HCT116 (cell line): ENCODE data around the gene PRICKLE3. TPM values are rescaled to one million over a fixed set of nuclear protein-coding genes. Genes with fewer than 3 reads are reported as not detected.

Source experiments
- ATAC-seq: fragments of 200-7000 bp; cut with Tn5 transposase; 2 replicates; pipeline ENCODE4 v1.9.1; 2020; ENCODE audit warnings: mild to moderate bottlenecking, moderate library complexity
- BruUV-seq: library from RNA; stranded (reverse); fragments of 400-500 nt; replicated peaks from 2 replicates; lab custom pipeline; 2021; lab: Mats Ljungman, UMichigan
- CTCF ChIA-PET: fragments of 300-600 bp; sonication (Branson Sonifier 250); formaldehyde crosslinking; loops from one replicate; lab custom pipeline; 2021; ENCODE audit warnings: antibody characterized with exemption; lab: Charles Lee
- POLR2A ChIA-PET: fragments of 300-600, 350-600 bp; sonication (Branson Sonifier 250); formaldehyde crosslinking; loops from one replicate; lab custom pipeline; 2021; ENCODE audit warnings: antibody characterized with exemption; lab: Charles Lee
- RAD21 ChIA-PET, 2 experiments: fragments of 300-600 bp; sonication (Branson Sonifier 250); formaldehyde crosslinking; loops; one replicate each; lab custom pipeline; 2023; ENCODE audit warnings: low total read pairs in 2 of 2; ENCODE audit not compliant: uncharacterized antibody in 2 of 2, unreplicated experiment in 2 of 2, low non-redundant PET in 1 of 2; lab: Charles Lee
- DNase-seq: peaks from one replicate; pipeline ENCODE4 v3.0.0-alpha.2; 2010; ENCODE audit warnings: low read depth, low spot score
- H2AFZ ChIP-seq: fragments of 200-600 bp; shearing (Covaris generic), sonication (generic); 2 replicates; pipeline ENCODE4 v1.6.1; 2017; ENCODE audit warnings: low read depth, mixed run types, mixed read lengths, antibody characterized with exemption, low read length; ENCODE audit not compliant: poor library complexity, severe bottlenecking
- H3K27ac ChIP-seq: 2 replicates; pipeline ENCODE4 v1.5.1; 2012; ENCODE audit warnings: low read depth, low read length
- H3K27me3 ChIP-seq: fragments of 200-600 bp; sonication (generic); 2 replicates; pipeline ENCODE4 v1.6.1; 2016; ENCODE audit warnings: mixed run types, low read length, mixed read lengths; ENCODE audit not compliant: insufficient read depth
- H3K36me3 ChIP-seq, 2 experiments: fragments of 200-500 bp in 1 of 2; fragments of 200-600 bp in 1 of 2; sonication (Bioruptor generic) in 1 of 2; sonication (generic) in 1 of 2; 2 replicates each; pipeline versions ENCODE4 v1.5.1 to v1.6.1; 2014 to 2016; ENCODE audit warnings: low read length in 2 of 2, inconsistent platforms in 1 of 2, mixed read lengths in 1 of 2, mixed run types in 1 of 2; ENCODE audit not compliant: insufficient read depth in 2 of 2, control insufficient read depth in 1 of 2
- H3K4me1 ChIP-seq, 2 experiments: fragments of 200-600 bp in 1 of 2; sonication (generic) in 1 of 2; 2 replicates each; pipeline versions ENCODE4 v1.5.1 to v1.6.1; 2012 to 2017; ENCODE audit warnings: low read length in 2 of 2, inconsistent platforms in 1 of 2, mild to moderate bottlenecking in 1 of 2, mixed read lengths in 1 of 2, mixed run types in 1 of 2, moderate library complexity in 1 of 2; ENCODE audit not compliant: insufficient read depth in 2 of 2, control insufficient read depth in 1 of 2
- H3K4me2 ChIP-seq: fragments of 200-600 bp; sonication (generic); 2 replicates; pipeline ENCODE4 v1.6.1; 2017; ENCODE audit warnings: mixed run types, low read length, mixed read lengths
- H3K4me3 ChIP-seq, 2 experiments: fragments of 200-600 bp in 1 of 2; sonication (generic) in 1 of 2; replicated peaks in 1 of 2; 2 replicates each; pipeline ENCODE4 v1.5.1; 2011 to 2016; ENCODE audit warnings: low read length in 2 of 2, control low read depth in 1 of 2, low read depth in 1 of 2, mild to moderate bottlenecking in 1 of 2, mixed read lengths in 1 of 2, mixed run types in 1 of 2
- H3K79me2 ChIP-seq: fragments of 200-600 bp; sonication (generic); 2 replicates; pipeline ENCODE4 v1.6.1; 2017; ENCODE audit warnings: mild to moderate bottlenecking, mixed run types, low read length, moderate library complexity, mixed read lengths; ENCODE audit not compliant: insufficient read depth
- H3K9ac ChIP-seq: fragments of 200-600 bp; sonication (generic); 2 replicates; pipeline ENCODE4 v1.6.1; 2016; ENCODE audit warnings: low read length, mixed read lengths
- H3K9me2 ChIP-seq: fragments of 200-600 bp; sonication (generic), shearing (Covaris generic); 2 replicates; pipeline ENCODE4 v1.6.1; 2017; ENCODE audit warnings: mixed run types, mild to moderate bottlenecking, moderate library complexity; ENCODE audit not compliant: insufficient read depth
- H3K9me3 ChIP-seq, 2 experiments: fragments of 200-500 bp in 1 of 2; fragments of 200-600 bp in 1 of 2; sonication (Bioruptor generic) in 1 of 2; sonication (generic) in 1 of 2; 2 replicates each; pipeline ENCODE4 v1.6.1; 2014 to 2017; ENCODE audit warnings: low read length in 2 of 2, mixed read lengths in 2 of 2, inconsistent platforms in 1 of 2, low read depth in 1 of 2, mild to moderate bottlenecking in 1 of 2, mixed run types in 1 of 2, moderate library complexity in 1 of 2; ENCODE audit not compliant: control insufficient read depth in 1 of 2, insufficient read depth in 1 of 2
- H4K20me1 ChIP-seq: fragments of 200-600 bp; sonication (generic), shearing (Covaris generic); 2 replicates; pipeline ENCODE4 v1.6.1; 2017; ENCODE audit warnings: mixed run types, mild to moderate bottlenecking, moderate library complexity; ENCODE audit not compliant: insufficient read depth
- CBX3 ChIP-seq: IDR thresholded peaks from 2 replicates; pipeline ENCODE4 v1.6.1; 2012; ENCODE audit warnings: low read depth
- CEBPB ChIP-seq: IDR thresholded peaks from 2 replicates; pipeline ENCODE4 v1.6.1; 2012; ENCODE audit warnings: low read depth
- CTCF ChIP-seq, 3 experiments: fragments of 200-600 bp in 1 of 3; sonication (generic) in 1 of 3; IDR thresholded peaks in 2 of 3; conservative IDR thresholded peaks in 1 of 3; 2 replicates each; pipeline ENCODE4 v1.5.1; 2012 to 2017; ENCODE audit warnings: low read depth in 2 of 3, low read length in 2 of 3, antibody characterized with exemption in 1 of 3, borderline replicate concordance in 1 of 3, control low read depth in 1 of 3, mild to moderate bottlenecking in 1 of 3, mixed read lengths in 1 of 3, mixed run types in 1 of 3, moderate library complexity in 1 of 3; ENCODE audit not compliant: insufficient read depth in 1 of 3
- EGR1 ChIP-seq: IDR thresholded peaks from 2 replicates; pipeline ENCODE4 v1.6.1; 2012; ENCODE audit warnings: low read depth
- ELF1 ChIP-seq: IDR thresholded peaks from 2 replicates; pipeline ENCODE4 v1.6.1; 2012; ENCODE audit warnings: low read depth, borderline replicate concordance
- EZH2 ChIP-seq: fragments of 200-600 bp; sonication (generic); IDR thresholded peaks from 2 replicates; pipeline ENCODE4 v1.6.1; 2017; ENCODE audit warnings: antibody characterized with exemption, mixed run types
- EZH2phosphoT487 ChIP-seq: fragments of 200-600 bp; IDR thresholded peaks from 2 replicates; pipeline ENCODE4 v1.6.1; 2018; ENCODE audit warnings: antibody characterized with exemption, borderline replicate concordance
- FOSL1 ChIP-seq: IDR thresholded peaks from 2 replicates; pipeline ENCODE4 v1.6.1; 2012; ENCODE audit warnings: low read depth
- MAX ChIP-seq: IDR thresholded peaks from 2 replicates; pipeline ENCODE4 v1.6.1; 2012
- POLR2A ChIP-seq: IDR thresholded peaks from 2 replicates; pipeline ENCODE4 v1.7.0; 2011; ENCODE audit warnings: borderline replicate concordance; ENCODE audit not compliant: insufficient read depth, insufficient read length; ENCODE audit errors: extremely low read depth
- POLR2AphosphoS5 ChIP-seq: IDR thresholded peaks from 2 replicates; pipeline ENCODE4 v1.6.1; 2011; ENCODE audit warnings: mild to moderate bottlenecking, low read depth, low read length, moderate library complexity
- RAD21 ChIP-seq: IDR thresholded peaks from 2 replicates; pipeline ENCODE4 v1.6.1; 2012; ENCODE audit warnings: low read depth, mild to moderate bottlenecking
- REST ChIP-seq: IDR thresholded peaks from 2 replicates; pipeline ENCODE4 v1.6.1; 2012; ENCODE audit warnings: low read depth
- SIN3A ChIP-seq: IDR thresholded peaks from 2 replicates; pipeline ENCODE4 v1.6.1; 2012; ENCODE audit warnings: low read depth
- YY1 ChIP-seq: IDR thresholded peaks from 2 replicates; pipeline ENCODE4 v1.6.1; 2011; ENCODE audit warnings: low read length, low read depth, moderate library complexity, mild to moderate bottlenecking; ENCODE audit not compliant: insufficient replicate concordance; ENCODE audit errors: extremely low read depth
- ZFX ChIP-seq: fragments of 450-650 bp; IDR thresholded peaks from 2 replicates; pipeline ENCODE4 v1.6.1; 2017
- intact Hi-C: fragments of 100-400 bp; cut with micrococcal nuclease; formaldehyde crosslinking; loops from 2 replicates; pipeline ENCODE4 v1.10.0; 2022
- total RNA-seq: library from RNA; stranded (reverse); gene quantifications from one replicate; pipeline ENCODE4 v1.2.1, GENCODE V29; 2021; ENCODE audit not compliant: unreplicated experiment
- TF ChIP-seq, protein P1 (sequence below): IDR thresholded peaks from 2 replicates; pipeline ENCODE4 v1.6.1; 2011; ENCODE audit warnings: mild to moderate bottlenecking, low read length, moderate library complexity; ENCODE audit not compliant: insufficient replicate concordance; ENCODE audit errors: extremely low read depth
- TF ChIP-seq, protein P2 (sequence below): IDR thresholded peaks from 2 replicates; pipeline ENCODE4 v1.6.1; 2012

The PRICKLE3 gene
- total RNA-seq, 1 experiment from 2014 or later, result 27.8 TPM

- H3K27me3 ChIP-seq, result no peaks in the 10 kb centered on the region
- no peaks in the 10 kb centered on the region for H3K9me2 ChIP-seq
- intact Hi-C loops, result no loop called here
- H3K4me1 ChIP-seq, result peaks cover 17 to 42% of the 10 kb centered on the region in 2 experiments
- ChIA-PET CTCF (interaction anchor here (0.6 kb wide), 1 partner anchor 637 kb away, joined by 3 read pairs; no protein-coding TSS in a partner anchor), RAD21 (no interaction called here), POLR2A (no interaction called here)
- ATAC-seq, result no peak
- no peak overlapping the region for H3K4me3 ChIP-seq
- H4K20me1 ChIP-seq, result no peaks in the 10 kb centered on the region
- TF ChIP-seq ZFX (no peak), MAX (no peak), EZH2 (no peak), ELF1 (no peak), CTCF (IDR thresholded peaks at IDR 0.05 in 2 of 3, conservative IDR thresholded peaks at IDR 0.05 in 1 of 3; ENCODE audit: borderline replicate concordance in 1 of 3, insufficient read depth in 1 of 3, low read depth in 2 of 3, low read length in 2 of 3) (no peak), CBX3 (no peak), EGR1 (no peak), FOSL1 (no peak), RAD21 (no peak), POLR2A (no peak), CEBPB (no peak), POLR2AphosphoS5 (no peak), SIN3A (no peak), EZH2phosphoT487 (no peak), YY1 (no peak), REST (no peak)
- TF ChIP-seq, protein P1, sequence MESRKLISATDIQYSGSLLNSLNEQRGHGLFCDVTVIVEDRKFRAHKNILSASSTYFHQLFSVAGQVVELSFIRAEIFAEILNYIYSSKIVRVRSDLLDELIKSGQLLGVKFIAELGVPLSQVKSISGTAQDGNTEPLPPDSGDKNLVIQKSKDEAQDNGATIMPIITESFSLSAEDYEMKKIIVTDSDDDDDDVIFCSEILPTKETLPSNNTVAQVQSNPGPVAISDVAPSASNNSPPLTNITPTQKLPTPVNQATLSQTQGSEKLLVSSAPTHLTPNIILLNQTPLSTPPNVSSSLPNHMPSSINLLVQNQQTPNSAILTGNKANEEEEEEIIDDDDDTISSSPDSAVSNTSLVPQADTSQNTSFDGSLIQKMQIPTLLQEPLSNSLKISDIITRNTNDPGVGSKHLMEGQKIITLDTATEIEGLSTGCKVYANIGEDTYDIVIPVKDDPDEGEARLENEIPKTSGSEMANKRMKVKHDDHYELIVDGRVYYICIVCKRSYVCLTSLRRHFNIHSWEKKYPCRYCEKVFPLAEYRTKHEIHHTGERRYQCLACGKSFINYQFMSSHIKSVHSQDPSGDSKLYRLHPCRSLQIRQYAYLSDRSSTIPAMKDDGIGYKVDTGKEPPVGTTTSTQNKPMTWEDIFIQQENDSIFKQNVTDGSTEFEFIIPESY, result no peak
- TF ChIP-seq, protein P2, sequence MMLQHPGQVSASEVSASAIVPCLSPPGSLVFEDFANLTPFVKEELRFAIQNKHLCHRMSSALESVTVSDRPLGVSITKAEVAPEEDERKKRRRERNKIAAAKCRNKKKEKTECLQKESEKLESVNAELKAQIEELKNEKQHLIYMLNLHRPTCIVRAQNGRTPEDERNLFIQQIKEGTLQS, result no peak
- TF ChIP-seq, all 23 proteins: peak for 0
- BruUV-seq, result no TSS peak
- Histone ChIP-seq H3K79me2 (peaks cover 24% of the 10 kb centered on the region), H3K4me2 (no peak overlapping the region), H3K36me3 (peaks cover 0 to 3% of the 10 kb centered on the region in 2 experiments; a peak in 1 of 4 replicates), H3K27ac (no peak overlapping the region; the same call in 1 of the 2 replicates), H3K9ac (no peak overlapping the region), H3K9me3 (no peaks in the 10 kb centered on the region), H2AFZ (no peak overlapping the region)
- DNase-seq, result no peak
Measured at GRCh38 chrX:49187526-49187925, 1.4 kb upstream of the PRICKLE3 start.
